BJ (cell line): ENCODE results near the gene NOL3. TPM values are rescaled to one million over a fixed set of nuclear protein-coding genes. Genes with fewer than 3 reads are reported as not detected.

Source experiments
- CTCF ChIA-PET: fragments of 350-600 bp; formaldehyde crosslinking; extraction: SDS; loops from one replicate; lab custom pipeline; 2021; ENCODE audit warnings: antibody characterized with exemption, inconsistent platforms; lab: Yijun Ruan, JAX
- POLR2A ChIA-PET: fragments of 300-600 bp; sonication (Branson Sonifier 250); formaldehyde crosslinking; extraction: SDS; loops from one replicate; lab custom pipeline; 2021; ENCODE audit warnings: antibody characterized with exemption; lab: Charles Lee
- DNase-seq: peaks from one replicate; pipeline ENCODE4 v3.0.0-alpha.2; 2011; ENCODE audit warnings: low read depth
- H3K27me3 ChIP-seq: 2 replicates; pipeline ENCODE4 v1.6.0; 2011; ENCODE audit warnings: low read length; ENCODE audit not compliant: control insufficient read depth, insufficient read depth
- H3K36me3 ChIP-seq: 2 replicates; pipeline ENCODE4 v1.5.1; 2011; ENCODE audit warnings: low read length; ENCODE audit not compliant: control insufficient read depth, insufficient read depth
- H3K4me3 ChIP-seq: 2 replicates; pipeline ENCODE4 v1.5.1; 2011; ENCODE audit warnings: low read depth, mild to moderate bottlenecking, control low read depth, low read length
- polyA plus RNA-seq: library from polyadenylated mRNA; depleted of rRNA; stranded (reverse); fragments of >200 nt; gene quantifications from 2 replicates; pipeline ENCODE4 v1.2.3, GENCODE V29; 2011
- TF ChIP-seq, protein P1 (sequence below): IDR thresholded peaks from 2 replicates; pipeline ENCODE4 v1.5.1; 2011; ENCODE audit warnings: low read depth, mild to moderate bottlenecking, control low read depth, inconsistent platforms, low read length, moderate library complexity; ENCODE audit not compliant: insufficient read depth

Gene NOL3
- polyA plus RNA-seq, 1 experiment: 14.7 TPM

- H3K4me3 ChIP-seq: no peak overlapping the region
- no peaks in the 10 kb centered on the region for H3K27me3 ChIP-seq
- TF ChIP-seq, protein P1, sequence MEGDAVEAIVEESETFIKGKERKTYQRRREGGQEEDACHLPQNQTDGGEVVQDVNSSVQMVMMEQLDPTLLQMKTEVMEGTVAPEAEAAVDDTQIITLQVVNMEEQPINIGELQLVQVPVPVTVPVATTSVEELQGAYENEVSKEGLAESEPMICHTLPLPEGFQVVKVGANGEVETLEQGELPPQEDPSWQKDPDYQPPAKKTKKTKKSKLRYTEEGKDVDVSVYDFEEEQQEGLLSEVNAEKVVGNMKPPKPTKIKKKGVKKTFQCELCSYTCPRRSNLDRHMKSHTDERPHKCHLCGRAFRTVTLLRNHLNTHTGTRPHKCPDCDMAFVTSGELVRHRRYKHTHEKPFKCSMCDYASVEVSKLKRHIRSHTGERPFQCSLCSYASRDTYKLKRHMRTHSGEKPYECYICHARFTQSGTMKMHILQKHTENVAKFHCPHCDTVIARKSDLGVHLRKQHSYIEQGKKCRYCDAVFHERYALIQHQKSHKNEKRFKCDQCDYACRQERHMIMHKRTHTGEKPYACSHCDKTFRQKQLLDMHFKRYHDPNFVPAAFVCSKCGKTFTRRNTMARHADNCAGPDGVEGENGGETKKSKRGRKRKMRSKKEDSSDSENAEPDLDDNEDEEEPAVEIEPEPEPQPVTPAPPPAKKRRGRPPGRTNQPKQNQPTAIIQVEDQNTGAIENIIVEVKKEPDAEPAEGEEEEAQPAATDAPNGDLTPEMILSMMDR: no peak
- no peaks in the 10 kb centered on the region for H3K36me3 ChIP-seq
- ChIA-PET CTCF (interaction anchor here (0.6 to 4.5 kb wide), 6 partner anchors 8 to 222 kb away, joined by 3 to 36 read pairs (median 8); partner anchors contain the start of genes FBXL8, HSF4 and TRADD), POLR2A (interaction anchor here (0.6 kb wide), 1 partner anchor 40 kb away, joined by 3 read pairs; no protein-coding TSS in a partner anchor)
- DNase-seq: no peak
Measured at GRCh38 chr16:67176662-67177061, 6.3 kb downstream of the NOL3 start.

GRCh38 chr16:67177743-67178699 lies 7.7 kb downstream of the NOL3 start:
- POLR2A ChIA-PET: interaction anchor here (0.6 to 0.7 kb wide), 2 partner anchors 160 to 246 kb away, joined by 4 to 15 read pairs; no protein-coding TSS in a partner anchor
- CTCF ChIA-PET: no interaction called here
- TF ChIP-seq, protein P1: peak; percentile 16; the same call in 1 of the 2 replicates
- DNase-seq: no peak
- no peaks in the 10 kb centered on the region for H3K27me3 ChIP-seq
- peak overlapping the region; percentile 41 for H3K4me3 ChIP-seq
- H3K36me3 ChIP-seq: no peaks in the 10 kb centered on the region

- no peak for DNase-seq
- ChIA-PET CTCF (no interaction called here), POLR2A (no interaction called here)
- TF ChIP-seq, protein P1: no peak
- Histone ChIP-seq H3K27me3 (no peaks in the 10 kb centered on the region), H3K36me3 (no peaks in the 10 kb centered on the region), H3K4me3 (no peak overlapping the region)
Measured at GRCh38 chr16:67179421-67180080, 9.2 kb downstream of the NOL3 start.

DNA sequence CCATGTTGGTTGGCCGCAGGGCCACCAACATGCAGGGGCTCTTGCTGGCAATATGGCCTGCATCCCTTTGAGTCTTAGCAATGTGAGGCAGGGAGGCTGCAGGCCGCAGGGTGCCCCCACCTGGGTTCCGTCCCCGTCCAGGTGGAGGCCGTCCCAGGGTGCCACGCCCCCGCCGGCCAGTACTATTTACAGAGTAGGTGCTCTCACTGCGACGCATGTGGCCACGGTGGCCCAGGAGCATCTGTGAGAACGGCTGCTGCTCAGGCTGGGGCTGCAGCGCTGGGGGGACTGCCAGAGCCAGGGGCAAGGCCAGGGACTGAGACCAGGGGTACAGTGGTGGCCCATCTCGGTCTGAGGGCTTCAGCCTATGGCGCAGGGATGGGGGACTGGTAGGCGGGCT lies 9.8 kb downstream of the NOL3 start:
- Histone ChIP-seq H3K4me3 (no peak overlapping the region), H3K27me3 (no peaks in the 10 kb centered on the region), H3K36me3 (no peaks in the 10 kb centered on the region)
- ChIA-PET POLR2A (no interaction called here), CTCF (no interaction called here)
- no peak for DNase-seq
- TF ChIP-seq, protein P1: no peak

- DNase-seq: no peak
- no peak overlapping the region for H3K4me3 ChIP-seq
- POLR2A ChIA-PET: no interaction called here
- TF ChIP-seq, protein P1: no peak
- CTCF ChIA-PET: interaction anchor here (0.7 to 2.3 kb wide), 7 partner anchors 11 to 227 kb away, joined by 3 to 10 read pairs (median 4); partner anchors contain the start of gene NOL3
- no peaks in the 10 kb centered on the region for H3K36me3 ChIP-seq
- no peaks in the 10 kb centered on the region for H3K27me3 ChIP-seq
Measured at GRCh38 chr16:67181346-67181745, 11.0 kb downstream of the NOL3 start.
